HFFc6 (cell line): Measurements from ENCODE around the gene SMARCB1. TPM values are rescaled to one million over a fixed set of nuclear protein-coding genes. Genes with fewer than 3 reads are reported as not detected.

Source experiments
- DNase-seq: peaks from one replicate; pipeline ENCODE4 v3.0.0-alpha.2; 2018
- H3K27ac Mint-ChIP-seq: 2 replicates; pipeline ENCODE4 v1.8.0; 2020; ENCODE audit warnings: mild to moderate bottlenecking, mixed read lengths
- H3K27me3 Mint-ChIP-seq: 2 replicates; pipeline ENCODE4 v1.8.0; 2021; ENCODE audit warnings: mild to moderate bottlenecking, moderate library complexity, mixed read lengths; ENCODE audit not compliant: insufficient read depth
- H3K36me3 Mint-ChIP-seq: 2 replicates; pipeline ENCODE4 v1.8.0; 2021; ENCODE audit warnings: low read depth, mixed read lengths
- H3K4me1 Mint-ChIP-seq: 2 replicates; pipeline ENCODE4 v1.8.0; 2020; ENCODE audit warnings: low read depth, mixed read lengths
- H3K4me3 Mint-ChIP-seq: 2 replicates; pipeline ENCODE4 v1.8.0; 2020; ENCODE audit warnings: mild to moderate bottlenecking, moderate library complexity, mixed read lengths
- H3K9me3 Mint-ChIP-seq: 2 replicates; pipeline ENCODE4 v1.8.0; 2020; ENCODE audit warnings: mild to moderate bottlenecking, mixed read lengths
- total RNA-seq, 6 experiments: library from RNA; stranded (reverse); fragmentation: NEBNext Ultra II Directional; extraction: Animal tissue kit (Norgen Biotek cat#: 25700); gene quantifications; 2 replicates in 1 of 6; 3 replicates in 5 of 6; pipeline ENCODE4 v1.2.3, GENCODE V29; 2021
- TF ChIP-seq, protein P1 (sequence below): fragments of 200-600 bp; sonication (generic); IDR thresholded peaks from 2 replicates; pipeline ENCODE4 v1.5.0; 2021; ENCODE audit warnings: antibody characterized with exemption, mild to moderate bottlenecking

SMARCB1 gene
- total RNA-seq, 6 experiments from 2014 or later: 91.5 to 101 (median 97.3) TPM

DNA sequence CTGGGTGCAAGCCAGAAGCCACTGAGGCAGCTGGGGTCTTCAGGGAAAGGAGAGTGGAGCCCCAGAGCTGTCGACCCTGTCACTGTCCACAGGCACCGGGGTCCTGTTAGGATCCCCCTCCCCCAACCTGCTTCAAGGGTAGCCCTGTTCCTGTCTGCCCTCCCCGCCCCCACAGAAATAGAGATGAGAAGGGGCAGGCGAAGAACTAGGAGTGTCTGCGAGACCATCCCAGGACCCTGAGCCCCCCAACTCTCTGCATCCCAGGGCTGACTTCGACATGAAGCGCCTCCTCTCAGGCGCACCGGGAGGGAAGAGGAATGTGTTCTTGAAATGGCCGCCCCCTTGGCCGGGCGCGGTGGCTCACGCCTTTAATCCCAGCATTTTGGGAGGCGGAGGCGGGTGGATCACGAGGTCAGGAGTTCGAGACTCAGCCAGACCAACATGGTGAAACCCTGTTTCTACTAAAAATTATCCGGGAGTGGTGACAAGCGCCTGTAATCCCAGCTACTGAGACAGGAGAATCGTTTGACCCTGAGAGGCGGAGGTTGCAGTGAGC lies 35.2 kb upstream of the SMARCB1 start:
- Mint-ChIP-seq H3K9me3 (no peaks in the 10 kb centered on the region), H3K27ac (peak overlapping the region; percentile 56), H3K4me1 (peaks cover 13% of the 10 kb centered on the region), H3K36me3 (no peaks in the 10 kb centered on the region), H3K4me3 (peak overlapping the region; percentile 79), H3K27me3 (peaks cover 2% of the 10 kb centered on the region)
- TF ChIP-seq, protein P1, sequence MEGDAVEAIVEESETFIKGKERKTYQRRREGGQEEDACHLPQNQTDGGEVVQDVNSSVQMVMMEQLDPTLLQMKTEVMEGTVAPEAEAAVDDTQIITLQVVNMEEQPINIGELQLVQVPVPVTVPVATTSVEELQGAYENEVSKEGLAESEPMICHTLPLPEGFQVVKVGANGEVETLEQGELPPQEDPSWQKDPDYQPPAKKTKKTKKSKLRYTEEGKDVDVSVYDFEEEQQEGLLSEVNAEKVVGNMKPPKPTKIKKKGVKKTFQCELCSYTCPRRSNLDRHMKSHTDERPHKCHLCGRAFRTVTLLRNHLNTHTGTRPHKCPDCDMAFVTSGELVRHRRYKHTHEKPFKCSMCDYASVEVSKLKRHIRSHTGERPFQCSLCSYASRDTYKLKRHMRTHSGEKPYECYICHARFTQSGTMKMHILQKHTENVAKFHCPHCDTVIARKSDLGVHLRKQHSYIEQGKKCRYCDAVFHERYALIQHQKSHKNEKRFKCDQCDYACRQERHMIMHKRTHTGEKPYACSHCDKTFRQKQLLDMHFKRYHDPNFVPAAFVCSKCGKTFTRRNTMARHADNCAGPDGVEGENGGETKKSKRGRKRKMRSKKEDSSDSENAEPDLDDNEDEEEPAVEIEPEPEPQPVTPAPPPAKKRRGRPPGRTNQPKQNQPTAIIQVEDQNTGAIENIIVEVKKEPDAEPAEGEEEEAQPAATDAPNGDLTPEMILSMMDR: no peak
- no peak for DNase-seq

DNA sequence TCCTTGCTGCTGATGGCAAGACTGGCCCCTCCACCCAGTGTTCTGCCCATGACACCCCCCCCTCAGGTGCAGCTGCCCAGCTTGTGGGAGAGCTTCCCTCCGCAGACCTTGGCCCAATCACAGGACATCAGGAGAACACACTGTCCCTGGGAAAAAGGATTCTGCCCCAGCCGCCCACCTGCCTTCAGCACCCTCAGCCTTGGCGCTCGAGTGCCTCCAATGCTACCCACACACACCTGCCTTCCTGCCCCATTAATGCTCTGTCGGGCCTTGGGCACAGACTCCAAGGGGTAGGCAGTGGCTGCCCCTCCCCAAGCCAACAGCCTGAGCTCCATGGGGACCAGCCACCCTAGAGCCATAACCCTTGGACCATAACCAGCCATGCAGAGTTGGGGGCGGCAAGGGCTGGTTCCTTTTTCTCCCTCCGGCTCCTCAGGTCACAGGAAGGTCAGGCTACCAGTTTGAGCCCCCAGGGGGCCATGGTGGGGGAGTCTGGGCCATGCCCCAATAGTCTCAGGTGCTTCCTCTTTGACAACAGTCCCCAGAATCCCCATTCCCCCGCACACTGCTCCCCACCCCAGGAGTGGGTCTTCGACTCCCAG lies 34.6 kb upstream of the SMARCB1 start:
- Mint-ChIP-seq H3K4me3 (peak overlapping the region; percentile 60), H3K27me3 (peaks cover 2% of the 10 kb centered on the region), H3K9me3 (no peaks in the 10 kb centered on the region), H3K4me1 (peaks cover 13% of the 10 kb centered on the region), H3K36me3 (no peaks in the 10 kb centered on the region), H3K27ac (peak overlapping the region; percentile 29; the same call in 1 of the 2 replicates)
- TF ChIP-seq, protein P1: no peak
- no peak for DNase-seq

DNA sequence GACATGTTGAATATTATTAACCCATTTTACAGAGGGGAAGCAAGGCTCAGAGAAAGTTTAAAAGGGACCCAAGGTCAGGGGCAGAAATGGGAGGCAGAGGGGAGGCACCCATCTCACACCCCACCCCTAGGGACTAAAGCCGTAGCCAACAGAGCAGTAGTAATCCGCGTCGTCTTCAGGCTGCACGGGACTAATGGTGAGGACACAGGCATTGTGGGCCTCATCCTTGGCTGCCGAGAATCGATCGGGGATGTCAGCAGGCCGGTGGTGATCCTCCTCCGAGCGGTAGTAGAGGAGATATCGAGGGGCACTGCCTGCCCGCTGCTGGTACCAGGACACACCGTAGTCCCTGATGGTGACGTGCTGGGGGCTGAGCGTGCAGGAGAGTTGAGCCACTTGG lies 34.0 kb upstream of the SMARCB1 start:
- H3K4me3 Mint-ChIP-seq: no peak overlapping the region

DNA sequence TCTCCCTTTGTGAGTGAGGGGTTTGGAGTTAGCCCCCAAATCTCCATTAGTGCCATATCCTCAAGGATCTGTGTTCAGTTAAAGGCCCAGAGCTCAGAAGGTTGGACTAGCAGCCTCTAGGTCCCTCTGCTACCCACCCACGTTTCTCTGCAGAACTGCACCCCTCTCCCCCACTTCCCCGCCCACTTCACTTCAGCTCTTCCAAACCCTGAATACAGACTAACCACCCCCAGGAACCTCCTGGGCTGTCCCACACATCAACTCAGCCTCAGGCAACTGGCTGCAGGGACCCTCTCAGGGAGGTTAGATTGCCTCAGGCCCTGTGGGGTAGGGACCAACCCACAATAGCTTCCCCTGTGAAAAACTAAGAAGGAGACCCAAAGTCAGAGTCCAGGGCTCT lies 33.4 kb upstream of the SMARCB1 start:
- no peaks in the 10 kb centered on the region for H3K9me3 Mint-ChIP-seq
- no peaks in the 10 kb centered on the region for H3K36me3 Mint-ChIP-seq
- H3K27ac Mint-ChIP-seq: no peak overlapping the region
- H3K4me1 Mint-ChIP-seq: peaks cover 13% of the 10 kb centered on the region
- no peak for DNase-seq
- H3K27me3 Mint-ChIP-seq: peaks cover 2% of the 10 kb centered on the region
- TF ChIP-seq, protein P1: no peak
- H3K4me3 Mint-ChIP-seq: no peak overlapping the region

More for the DNA sequence above, 34.0 kb upstream of the SMARCB1 start:
- Mint-ChIP-seq H3K36me3 (no peaks in the 10 kb centered on the region), H3K27me3 (peaks cover 2% of the 10 kb centered on the region), H3K4me1 (peaks cover 13% of the 10 kb centered on the region), H3K27ac (no peak overlapping the region), H3K9me3 (no peaks in the 10 kb centered on the region)
- no peak for DNase-seq
- TF ChIP-seq, protein P1: no peak

DNA sequence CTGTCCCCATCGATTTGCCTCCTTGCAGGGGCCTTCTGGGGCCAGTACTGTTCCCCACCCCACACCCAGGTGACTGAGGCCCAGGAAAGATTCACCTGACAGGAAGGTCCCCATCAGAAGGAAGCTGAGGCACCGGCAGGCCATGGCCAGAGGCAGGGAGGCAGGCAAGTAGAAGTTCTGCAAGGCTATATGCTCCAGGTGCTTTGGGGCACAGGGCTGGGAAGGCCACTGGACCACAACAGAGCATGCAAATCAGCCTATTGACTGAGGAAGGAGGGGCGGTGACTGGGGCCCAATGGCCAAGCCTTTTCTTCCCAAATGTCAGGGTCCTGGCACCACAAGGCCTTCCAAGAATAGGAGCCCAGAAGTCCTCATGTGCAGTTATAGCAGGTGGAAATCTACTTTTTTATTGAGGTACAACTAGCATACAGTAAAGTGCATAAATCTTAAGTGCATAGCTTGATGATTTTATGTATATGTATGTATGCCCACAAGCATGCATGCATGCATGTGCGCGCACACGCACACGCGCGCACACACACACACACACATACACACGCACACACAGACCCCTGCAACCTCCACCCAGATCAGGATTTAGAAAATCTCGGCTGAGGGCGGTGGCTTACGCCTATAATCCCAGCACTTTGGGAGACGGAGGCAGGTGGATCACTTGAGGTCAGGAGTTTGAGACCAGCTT lies 32.4 kb upstream of the SMARCB1 start, which contains the start of gene VPREB3:
VPREB3 (minus strand) TSS at position 206 of the 700 bp plus-strand sequence; CDS start at position 144, 62 bp downstream.
- Mint-ChIP-seq H3K4me1 (peaks cover 13% of the 10 kb centered on the region), H3K4me3 (no peak within 1 kb of the TSS), H3K36me3 (no peaks in the 10 kb centered on the region), H3K27ac (no peak within 1 kb of the TSS), H3K9me3 (no peaks in the 10 kb centered on the region), H3K27me3 (peaks cover 2% of the 10 kb centered on the region)
- TF ChIP-seq, protein P1: no peak
- no peak for DNase-seq
